HG03159 (cell line): Measurements from ENCODE around the gene ATXN1.
"Not testable (repeated sequence)": the region's sequence is repeated elsewhere in the genome, so short reads cannot be mapped to it uniquely, and the experiment has no call there.

Experiments
- ATAC-seq: cut with Tn5 transposase; IDR thresholded peaks from one replicate; pipeline ENCODE4 v1.9.1; 2021; ENCODE audit warnings: mild to moderate bottlenecking, moderate library complexity; ENCODE audit not compliant: unreplicated experiment

The ATXN1 gene

DNA sequence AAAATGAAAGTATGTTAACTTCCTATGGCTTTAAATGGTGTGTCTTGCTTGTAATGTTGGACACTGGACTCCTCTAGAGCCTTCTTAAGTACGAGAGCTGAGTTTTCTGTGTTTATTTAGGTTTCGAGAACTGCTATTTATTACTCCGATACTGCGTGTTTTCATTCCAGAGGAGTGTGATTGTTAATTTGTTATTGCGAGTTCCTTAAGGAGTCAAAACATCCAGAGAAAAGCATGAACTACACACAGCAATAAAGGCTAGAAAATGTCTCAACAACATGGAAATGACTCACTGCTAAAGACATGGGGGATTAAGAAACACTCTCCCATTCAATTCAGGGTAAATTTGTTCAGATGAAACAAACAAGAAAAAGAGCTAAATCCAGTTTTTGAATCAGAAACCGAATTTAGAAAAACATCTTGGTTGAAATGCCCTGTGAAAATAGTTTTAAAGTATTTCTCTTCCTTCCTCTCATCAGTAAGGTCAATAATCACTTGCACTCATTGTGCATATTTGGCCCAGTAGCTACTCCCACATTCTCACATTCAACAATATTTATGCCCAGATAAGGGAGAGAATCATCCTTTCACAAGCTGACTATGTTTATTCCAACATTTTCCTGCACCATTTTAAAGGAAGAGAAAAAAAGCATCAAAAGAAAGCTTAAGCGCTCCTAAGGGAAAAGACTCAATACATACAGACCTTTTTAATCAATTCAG is 36.0 kb downstream of the ATXN1 start:
- no peak for ATAC-seq

- ATAC-seq, result no peak
These were observed 37.4 kb downstream of the ATXN1 start for GRCh38 chr6:16723826-16724225.

- ATAC-seq, result no peak
These were observed 37.9 kb downstream of the ATXN1 start for GRCh38 chr6:16723402-16723801.

DNA sequence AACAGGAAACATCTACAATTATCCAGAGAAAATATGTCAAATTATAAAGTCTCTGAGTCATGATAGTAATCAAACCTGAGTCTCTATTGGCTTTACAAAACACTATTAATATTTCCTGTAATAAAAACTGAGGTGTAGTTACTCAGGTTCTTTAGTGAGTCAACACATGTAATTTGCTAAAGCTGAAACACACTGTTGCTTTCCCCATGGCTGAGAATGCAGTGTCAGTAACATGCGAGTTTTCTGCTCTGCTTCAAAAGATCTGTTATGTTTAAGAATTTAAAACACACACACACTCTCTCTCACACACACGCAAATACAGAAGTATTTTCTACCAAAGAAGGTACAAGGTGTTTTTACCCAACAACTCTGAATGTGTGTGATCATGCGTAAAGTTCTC is 38.6 kb downstream of the ATXN1 start:
- ATAC-seq, result no peak

- ATAC-seq, result no peak
These were observed 39.3 kb downstream of the ATXN1 start for GRCh38 chr6:16721977-16722376.

DNA sequence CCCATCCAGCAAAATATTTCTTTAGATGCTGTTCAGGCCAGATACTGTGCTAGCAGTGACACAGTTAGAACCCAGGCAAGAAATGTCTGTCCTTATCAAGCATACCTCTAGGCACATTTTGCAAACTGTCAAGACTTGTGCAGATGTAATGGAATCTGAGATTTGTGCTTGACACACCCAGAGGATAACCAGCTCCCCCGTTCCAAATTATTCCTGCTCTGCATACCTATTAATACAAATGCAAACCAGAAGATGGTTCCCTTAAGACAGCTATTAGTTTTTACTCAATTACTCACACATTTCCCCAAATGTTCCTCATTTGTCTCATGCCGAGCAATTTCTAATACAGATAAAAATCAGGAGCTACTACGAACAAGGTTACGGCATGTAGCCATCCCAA is 40.4 kb downstream of the ATXN1 start:
- ATAC-seq, result no peak

GRCh38 chr6:16719488-16719887 is 41.8 kb downstream of the ATXN1 start:
- ATAC-seq, result no peak

- no peak for ATAC-seq
These were observed 42.9 kb downstream of the ATXN1 start for GRCh38 chr6:16718356-16718755.

GRCh38 chr6:16717275-16717942 is 43.9 kb downstream of the ATXN1 start:
- no peak for ATAC-seq

GRCh38 chr6:16716321-16716858 is 44.9 kb downstream of the ATXN1 start:
- ATAC-seq, result no peak

DNA sequence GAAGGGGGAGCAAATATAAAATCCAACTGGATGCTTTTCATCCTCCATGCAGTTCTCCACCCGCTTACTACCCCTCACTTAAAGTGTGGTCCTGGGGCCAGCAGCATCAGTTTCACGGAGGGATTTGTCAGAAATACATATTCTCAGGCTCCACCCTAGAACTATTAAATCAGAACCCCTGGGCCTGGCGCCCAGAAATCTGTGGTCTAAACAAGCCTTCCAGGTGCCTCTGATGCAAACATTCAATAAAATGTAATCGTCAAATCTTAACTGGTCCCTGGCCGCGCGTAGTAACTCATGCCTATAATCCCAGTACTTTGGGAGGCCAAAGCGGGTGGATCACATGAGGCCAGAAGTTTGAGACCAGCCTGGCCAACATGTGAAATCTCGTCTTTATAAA is 47.7 kb downstream of the ATXN1 start:
- ATAC-seq, result no peak

GRCh38 chr6:16712931-16713484 is 48.3 kb downstream of the ATXN1 start:
- peak; percentile 63 for ATAC-seq

DNA sequence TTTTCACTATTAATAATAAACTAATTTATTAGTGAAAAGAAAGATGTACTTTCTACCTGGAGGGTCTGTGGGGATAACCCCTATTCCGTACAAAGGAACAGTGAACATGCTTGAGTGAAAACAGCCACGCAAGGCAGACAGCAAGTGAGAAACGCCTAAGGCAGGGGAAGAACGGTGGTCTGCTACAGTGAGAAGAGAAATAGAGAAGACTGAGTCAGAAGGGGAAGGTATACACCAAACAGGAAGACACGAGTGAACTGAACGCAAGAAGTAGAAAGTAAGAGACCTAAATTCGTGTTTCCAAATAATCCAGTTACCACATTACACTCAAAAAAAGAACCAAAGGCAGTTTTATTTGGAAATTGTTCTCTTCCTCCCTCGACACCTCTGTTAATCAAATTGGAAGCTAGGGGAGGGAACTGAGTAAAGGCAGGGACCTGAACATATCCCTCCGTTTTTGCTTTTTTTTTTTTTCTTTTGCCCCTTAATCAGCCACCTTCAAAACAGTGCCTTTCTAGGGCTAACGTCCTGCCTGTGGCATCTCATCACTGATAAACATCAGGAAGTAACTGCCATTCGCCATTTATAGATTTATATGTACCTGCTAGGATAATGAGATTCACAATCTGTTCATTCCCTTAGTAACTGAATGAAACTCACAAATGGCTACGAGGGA is 48.9 kb downstream of the ATXN1 start:
- ATAC-seq, result peak; percentile 80

DNA sequence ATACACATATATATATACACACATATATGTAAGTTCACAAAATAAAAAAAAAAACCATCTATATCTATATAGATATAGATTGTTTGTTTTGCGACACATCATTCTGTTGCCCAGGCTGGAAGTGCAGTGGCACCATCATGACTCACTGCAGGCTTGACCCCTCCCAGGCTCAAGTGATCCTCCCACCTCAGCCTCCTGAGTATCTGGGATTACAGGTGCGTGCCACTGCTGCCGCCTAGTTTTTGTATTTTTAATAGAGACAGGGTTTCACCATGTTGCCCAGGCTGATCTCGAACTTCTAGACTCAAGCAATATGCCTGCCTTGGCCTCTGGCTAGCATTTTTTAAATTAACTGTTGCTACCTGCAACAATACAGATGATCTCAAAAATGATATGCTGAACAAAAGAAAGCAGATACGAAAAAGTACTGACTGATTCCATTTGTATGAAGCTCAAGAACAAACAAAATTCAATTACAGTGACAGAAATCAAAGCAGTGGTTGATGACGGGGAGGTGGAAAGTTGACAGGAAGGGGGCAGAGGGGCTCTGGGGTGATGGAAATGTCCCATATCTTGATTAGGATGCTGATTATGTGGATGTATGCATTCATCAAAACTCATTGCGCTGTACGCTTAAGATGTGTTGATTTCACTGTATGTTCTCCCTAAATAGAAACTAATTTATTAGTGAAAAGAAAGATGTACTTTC is 49.6 kb downstream of the ATXN1 start:
- ATAC-seq, result peak; percentile 3

DNA sequence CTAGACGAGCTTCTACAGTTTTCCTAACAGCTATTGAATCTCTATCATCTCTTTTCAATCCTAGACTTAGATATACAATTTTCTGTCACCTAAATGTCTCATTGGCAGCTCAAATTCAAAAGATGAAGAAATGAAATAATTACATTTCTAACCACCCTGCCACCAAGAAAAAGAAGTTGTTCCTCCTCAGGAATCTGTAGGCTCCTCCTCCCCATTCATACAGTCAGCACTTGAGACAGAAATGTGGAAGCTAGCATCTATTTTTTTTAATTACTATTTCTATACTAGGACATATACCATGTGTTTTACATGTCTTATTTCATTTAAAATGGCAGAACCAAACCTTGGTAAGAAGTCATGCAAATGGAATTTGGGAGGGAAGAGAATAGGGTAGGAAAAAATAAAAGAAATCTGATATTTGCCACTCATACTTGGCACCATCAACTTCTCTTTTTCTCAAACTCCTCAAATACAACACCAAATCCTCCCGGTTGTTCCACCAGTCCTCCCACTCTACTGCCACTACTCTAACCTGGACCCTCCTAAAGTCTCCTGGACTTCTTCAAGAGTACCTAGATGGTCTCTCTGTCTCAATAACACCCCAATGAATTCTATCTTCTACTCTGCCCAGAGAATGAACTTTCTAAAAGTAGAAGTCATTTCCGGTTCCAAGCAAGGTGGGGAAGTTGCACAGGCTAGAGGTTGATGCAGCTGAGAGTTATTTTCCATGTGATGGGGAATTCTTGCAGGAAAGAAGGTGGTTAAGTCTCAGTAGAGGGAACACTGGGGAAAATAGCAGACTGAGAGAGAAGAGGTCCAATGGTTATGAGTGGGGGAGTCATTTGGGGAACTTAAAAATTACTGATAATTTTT is 54.1 kb downstream of the ATXN1 start:
- peak; percentile 48 for ATAC-seq

GRCh38 chr6:16706491-16706890 is 54.8 kb downstream of the ATXN1 start:
- ATAC-seq, result not testable (repeated sequence)

DNA sequence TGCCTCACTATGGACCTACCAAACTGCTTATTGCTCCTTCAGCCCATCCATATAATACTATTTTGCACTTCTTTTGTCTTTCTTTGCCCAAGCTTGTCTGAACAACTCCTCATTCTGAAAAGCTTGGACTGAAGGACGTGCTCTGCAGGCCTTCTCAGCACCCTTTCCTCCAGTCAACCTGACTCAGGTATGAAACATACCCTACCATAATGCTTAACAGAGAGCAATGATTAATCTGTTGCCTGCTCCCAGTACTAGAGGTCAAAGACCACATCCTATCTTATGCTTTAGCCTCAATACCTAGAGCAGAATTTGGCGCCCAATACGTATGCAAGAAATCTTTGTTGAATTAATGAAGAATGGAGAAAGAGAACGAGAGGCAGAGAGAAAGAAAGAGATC is 55.2 kb downstream of the ATXN1 start:
- ATAC-seq, result no peak

- no peak for ATAC-seq
These were observed 55.9 kb downstream of the ATXN1 start for GRCh38 chr6:16705081-16705993.
